Fibroblast of lung (primary cell): ENCODE measurements around the gene C22orf31. TPM values are rescaled to one million over a fixed set of nuclear protein-coding genes. Genes with fewer than 3 reads are reported as not detected.

Experiments
- DNase-seq, 2 donors: peaks; one replicate each; pipeline versions ENCODE4 v3.0.0 to v3.0.0-alpha.2; 2010; ENCODE audit warnings: low read depth in 2 of 2
- H2AFZ ChIP-seq: 2 replicates; pipeline ENCODE4 v1.5.1; 2012; ENCODE audit warnings: low read length, control low read depth, inconsistent platforms
- H3K27ac ChIP-seq: 2 replicates; pipeline ENCODE4 v1.5.1; 2011; ENCODE audit warnings: low read length, control low read depth; ENCODE audit not compliant: insufficient read depth
- H3K27me3 ChIP-seq: 2 replicates; pipeline ENCODE4 v1.5.1; 2011; ENCODE audit warnings: mild to moderate bottlenecking, low read length; ENCODE audit not compliant: control insufficient read depth, insufficient read depth
- H3K36me3 ChIP-seq: 2 replicates; pipeline ENCODE4 v1.5.1; 2011; ENCODE audit warnings: low read length; ENCODE audit not compliant: control insufficient read depth, insufficient read depth
- H3K4me1 ChIP-seq: 2 replicates; pipeline ENCODE4 v1.5.1; 2011; ENCODE audit warnings: low read length; ENCODE audit not compliant: control insufficient read depth, insufficient read depth; ENCODE audit errors: extremely low read depth
- H3K4me2 ChIP-seq: 2 replicates; pipeline ENCODE4 v1.5.1; 2011; ENCODE audit warnings: low read length, control low read depth; ENCODE audit not compliant: insufficient read depth; ENCODE audit errors: extremely low read depth
- H3K4me3 ChIP-seq, 4 experiments: fragments of 200-600 bp in 1 of 4; sonication (generic) in 1 of 4; replicated peaks in 1 of 4; 2 replicates each; pipeline ENCODE4 v1.5.1; 2011 to 2016; ENCODE audit warnings: low read length in 4 of 4, low read depth in 3 of 4, mild to moderate bottlenecking in 3 of 4, control low read depth in 2 of 4, inconsistent platforms in 1 of 4, mixed read lengths in 1 of 4; ENCODE audit not compliant: insufficient read depth in 1 of 4; ENCODE audit errors: control extremely low read depth in 1 of 4
- H3K79me2 ChIP-seq: 2 replicates; pipeline ENCODE4 v1.5.1; 2012; ENCODE audit warnings: mild to moderate bottlenecking, low read length, inconsistent platforms; ENCODE audit not compliant: control insufficient read depth, insufficient read depth
- H3K9ac ChIP-seq: 2 replicates; pipeline ENCODE4 v1.5.1; 2011; ENCODE audit warnings: mild to moderate bottlenecking, low read length, control low read depth; ENCODE audit not compliant: insufficient read depth
- H3K9me3 ChIP-seq: 2 replicates; pipeline ENCODE4 v1.5.1; 2012; ENCODE audit warnings: low read depth, low read length; ENCODE audit not compliant: control insufficient read depth, insufficient read depth
- H4K20me1 ChIP-seq: 2 replicates; pipeline ENCODE4 v1.5.1; 2011; ENCODE audit warnings: low read length; ENCODE audit not compliant: control insufficient read depth, insufficient read depth; ENCODE audit errors: extremely low read depth
- CTCF ChIP-seq, 2 donors: IDR thresholded peaks in 1 of 2; conservative IDR thresholded peaks in 1 of 2; 1 replicate in 1 of 2; 2 replicates in 1 of 2; pipeline ENCODE4 v1.5.1; 2011 to 2012; ENCODE audit warnings: low read length in 2 of 2, control low read depth in 1 of 2, inconsistent platforms in 1 of 2, low read depth in 1 of 2, mild to moderate bottlenecking in 1 of 2
- EZH2 ChIP-seq: IDR thresholded peaks from 2 replicates; pipeline ENCODE4 v1.5.1; 2012; ENCODE audit warnings: low read length, control low read depth, mild to moderate bottlenecking; ENCODE audit errors: missing control alignments
- polyA plus RNA-seq, 2 donors: library from polyadenylated mRNA; depleted of rRNA in 1 of 2; stranded (reverse) in 1 of 2; unstranded in 1 of 2; fragments of >200 nt; gene quantifications; 2 replicates each; pipeline ENCODE4 v1.2.1, GENCODE V29; 2011 to 2012; ENCODE audit warnings: missing spikeins in 1 of 2
- total RNA-seq: library from RNA; depleted of rRNA; stranded (reverse); fragments of >200 nt; gene quantifications from 2 replicates; pipeline ENCODE4 v1.2.1, GENCODE V29; 2014

Gene C22orf31
- total and polyA plus RNA-seq, 2 donors (not counting 1 experiment from before 2014, with no cell fraction given) = 0.17 TPM; not detected in 1

- H3K27ac ChIP-seq = no peak overlapping the region
- H4K20me1 ChIP-seq = no peaks in the 10 kb centered on the region
- H2AFZ ChIP-seq = no peak overlapping the region
- H3K79me2 ChIP-seq = no peaks in the 10 kb centered on the region
- TF ChIP-seq EZH2 (no peak), CTCF (conservative IDR thresholded peaks at IDR 0.05 in 1 of 2, IDR thresholded peaks at IDR 0.05 in 1 of 2; ENCODE audit: low read depth in 1 of 2, low read length in 2 of 2) (no peak)
- H3K4me2 ChIP-seq = no peak overlapping the region
- no peaks in the 10 kb centered on the region for H3K27me3 ChIP-seq
- DNase-seq = no peak
- H3K4me1 ChIP-seq = no peaks in the 10 kb centered on the region
- no peak overlapping the region for H3K9ac ChIP-seq
- H3K36me3 ChIP-seq = no peaks in the 10 kb centered on the region
- no peaks in the 10 kb centered on the region for H3K9me3 ChIP-seq
- H3K4me3 ChIP-seq = no peak overlapping the region
Observed at GRCh38 chr22:29023172-29023796, 38.3 kb downstream of the C22orf31 start.

- Histone ChIP-seq H3K79me2 (no peaks in the 10 kb centered on the region), H3K9me3 (no peaks in the 10 kb centered on the region), H4K20me1 (no peaks in the 10 kb centered on the region), H3K9ac (no peak overlapping the region), H3K27ac (no peak overlapping the region), H3K27me3 (no peaks in the 10 kb centered on the region), H3K36me3 (no peaks in the 10 kb centered on the region), H3K4me3 (no peak overlapping the region), H2AFZ (no peak overlapping the region), H3K4me1 (no peaks in the 10 kb centered on the region), H3K4me2 (no peak overlapping the region)
- TF ChIP-seq EZH2 (no peak), CTCF (conservative IDR thresholded peaks at IDR 0.05 in 1 of 2, IDR thresholded peaks at IDR 0.05 in 1 of 2; ENCODE audit: low read depth in 1 of 2, low read length in 2 of 2) (no peak)
- no peak for DNase-seq
Observed at GRCh38 chr22:29022101-29022817, 39.4 kb downstream of the C22orf31 start.

- H4K20me1 ChIP-seq = no peaks in the 10 kb centered on the region
- TF ChIP-seq EZH2 = no peak
- TF ChIP-seq CTCF (conservative IDR thresholded peaks at IDR 0.05 in 1 of 2, IDR thresholded peaks at IDR 0.05 in 1 of 2; ENCODE audit: low read depth in 1 of 2, low read length in 2 of 2) = no peak
- no peak for DNase-seq
Observed at GRCh38 chr22:29018293-29019189, 43.1 kb downstream of the C22orf31 start.

More at GRCh38 chr22:29018293-29019189, 43.1 kb downstream of the C22orf31 start:
- Histone ChIP-seq H2AFZ (no peak overlapping the region), H3K4me1 (no peaks in the 10 kb centered on the region), H3K4me2 (no peak overlapping the region), H3K9ac (no peak overlapping the region), H3K36me3 (no peaks in the 10 kb centered on the region), H3K4me3 (no peak overlapping the region), H3K79me2 (no peaks in the 10 kb centered on the region), H3K9me3 (no peaks in the 10 kb centered on the region), H3K27ac (no peak overlapping the region), H3K27me3 (no peaks in the 10 kb centered on the region)
